Left colon (tissue), 2 donors: Measurements from ENCODE around the gene RUNX2. TPM values are rescaled to one million over a fixed set of nuclear protein-coding genes. Genes with fewer than 3 reads are reported as not detected.

Source experiments
- ATAC-seq: fragments of 200-7000 bp; cut with Tn5 transposase; one replicate; pipeline ENCODE4 v1.9.1; 2020; ENCODE audit warnings: mild to moderate bottlenecking, moderate library complexity
- DNase-seq, 2 donors: peaks; one replicate each; pipeline ENCODE4 v3.0.0-alpha.2; 2020
- intact Hi-C, 2 donors: fragments of 100-400 bp; cut with DNase I in 1 of 2; cut with micrococcal nuclease in 1 of 2; formaldehyde crosslinking; loops; one replicate each; pipeline versions ENCODE4 v1.11.2 to v1.14.0; 2022; cut with DNase I, micrococcal nuclease
- total RNA-seq, 2 donors: library from RNA; stranded (reverse); fragmentation: NEBNext Ultra II Directional; extraction: Animal tissue kit (Norgen Biotek cat#: 25700); gene quantifications; one replicate each; pipeline ENCODE4 v1.2.1, GENCODE V29; 2021
- donor health status: DM: no; HTN: no; CAD: no.
- donor health status: DM: yes; HTN: yes; CAD: no.

Gene RUNX2
- total RNA-seq, 2 donors from 2014 or later: 2.5 to 3.5 TPM

- DNase-seq: no peak
- no peak for ATAC-seq
- intact Hi-C loops: no loop called here
These were observed 286.6 kb downstream of the RUNX2 start for GRCh38 chr6:45614488-45615285.

DNA sequence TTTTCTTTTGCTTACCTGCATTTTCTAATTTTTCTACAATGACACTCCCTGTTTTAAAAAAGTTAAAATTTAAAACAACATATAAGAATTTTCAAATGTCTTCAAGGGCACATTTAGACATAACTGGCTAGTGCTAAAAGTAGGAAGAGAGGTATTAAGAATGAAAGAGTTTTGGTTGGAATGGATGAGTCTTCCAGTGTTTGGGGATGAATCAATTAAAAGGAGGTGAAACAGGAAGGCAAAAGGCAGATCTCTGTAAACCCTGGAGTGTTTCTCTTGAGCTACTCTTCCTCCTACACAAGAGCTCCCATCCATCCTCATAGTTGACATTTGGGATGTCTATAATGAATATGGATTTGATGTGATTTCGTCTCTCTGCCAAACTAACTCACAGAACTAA lies 288.1 kb downstream of the RUNX2 start:
- intact Hi-C loops: no loop called here
- ATAC-seq (no peak), DNase-seq (no peak)

GRCh38 chr6:45617441-45617840 lies 289.3 kb downstream of the RUNX2 start:
- ATAC-seq: no peak
- intact Hi-C loops: no loop called here
- no peak for DNase-seq

GRCh38 chr6:45618259-45618658 lies 290.1 kb downstream of the RUNX2 start:
- ATAC-seq (no peak), DNase-seq (no peak)
- intact Hi-C loops: no loop called here

- no peak for ATAC-seq
- intact Hi-C loops: no loop called here
- DNase-seq: no peak
These were observed 291.2 kb downstream of the RUNX2 start for GRCh38 chr6:45619211-45619760.

GRCh38 chr6:45619994-45620471 lies 291.9 kb downstream of the RUNX2 start:
- intact Hi-C loops: no loop called here
- DNase-seq (no peak), ATAC-seq (no peak)

DNA sequence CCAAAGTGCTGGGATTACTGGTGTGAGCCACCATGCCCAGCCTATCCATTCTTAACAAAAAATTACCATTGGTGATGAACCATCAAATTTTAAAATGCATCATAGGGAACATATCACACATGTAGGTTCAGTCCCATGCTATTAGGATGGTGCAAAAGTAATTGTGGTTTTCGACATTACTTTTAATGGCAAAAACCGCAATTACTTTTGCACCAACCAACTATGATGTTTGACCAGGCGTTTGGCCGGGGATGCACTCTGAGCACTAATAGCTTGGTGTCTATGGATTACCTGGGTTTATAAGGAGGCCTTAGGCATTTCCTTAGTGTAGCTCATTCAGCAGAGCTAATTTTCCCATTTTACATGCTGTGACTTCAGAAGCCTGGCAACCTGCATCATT lies 296.1 kb downstream of the RUNX2 start:
- intact Hi-C loops: no loop called here
- no peak for ATAC-seq

GRCh38 chr6:45625191-45625664 lies 297.1 kb downstream of the RUNX2 start:
- intact Hi-C loops: no loop called here
- no peak for ATAC-seq

More for the DNA sequence above, 296.1 kb downstream of the RUNX2 start:
- no peak for DNase-seq

DNA sequence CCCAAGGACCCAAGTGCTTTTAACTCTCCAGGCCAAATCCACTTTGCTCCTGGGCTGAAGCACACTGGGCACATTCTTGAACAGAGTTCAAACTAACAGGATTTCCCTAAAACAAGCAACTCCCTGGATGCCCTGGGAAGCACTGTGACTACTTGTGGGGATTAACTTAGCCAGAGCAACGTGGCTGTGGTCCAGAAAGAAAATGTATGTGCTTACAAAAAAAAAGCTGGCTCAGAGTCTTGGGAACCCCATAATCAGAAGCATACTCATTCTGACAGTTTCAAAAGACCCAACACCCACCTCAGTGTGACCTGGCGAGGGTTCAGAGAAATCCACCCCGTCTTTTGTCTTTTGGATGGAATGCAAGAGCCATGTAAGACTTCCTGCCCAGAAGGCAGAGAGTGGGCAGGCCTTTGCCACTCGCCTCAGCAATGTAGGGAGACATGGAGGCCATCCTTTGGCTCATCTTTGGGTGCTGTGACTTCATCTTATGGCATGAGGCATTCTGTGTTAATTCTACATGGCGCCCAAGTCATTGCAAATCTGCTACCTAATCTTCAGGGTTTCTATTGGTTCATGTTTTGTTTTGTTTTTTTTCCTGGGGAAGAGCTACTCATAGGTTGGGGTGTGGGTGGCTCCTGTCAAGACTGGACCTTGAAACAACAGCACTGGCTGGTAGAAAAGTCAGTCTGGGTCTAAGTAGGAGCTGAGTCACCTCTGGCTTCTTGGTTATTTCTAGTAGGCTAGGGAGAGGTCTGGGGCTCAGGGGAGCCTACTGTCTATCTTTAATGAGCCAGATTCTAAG lies 298.2 kb downstream of the RUNX2 start:
- ATAC-seq: no peak
- DNase-seq: no peak
- intact Hi-C loops: no loop called here

More at GRCh38 chr6:45625191-45625664, 297.1 kb downstream of the RUNX2 start:
- no peak for DNase-seq

DNA sequence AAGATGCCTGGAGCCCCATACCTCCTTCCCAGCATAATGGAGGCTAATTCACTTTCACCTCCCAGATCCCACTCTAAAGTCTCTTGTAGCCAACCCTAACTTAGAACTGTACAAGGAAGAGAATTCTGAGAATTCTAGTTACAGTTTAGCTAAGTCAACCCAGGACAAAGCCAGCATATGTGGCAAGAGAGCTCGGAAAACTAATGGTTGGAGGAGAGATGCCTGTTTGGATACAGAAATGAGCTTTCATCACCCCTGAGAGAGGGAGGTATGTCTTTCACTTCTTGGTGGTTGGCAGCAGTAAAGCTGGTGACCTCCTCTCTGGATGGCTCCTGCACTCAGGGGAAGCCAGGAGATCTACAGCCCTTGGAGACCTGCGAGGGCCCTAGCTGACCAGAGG lies 302.2 kb downstream of the RUNX2 start:
- intact Hi-C loops: no loop called here
- DNase-seq: no peak
- ATAC-seq: no peak

DNA sequence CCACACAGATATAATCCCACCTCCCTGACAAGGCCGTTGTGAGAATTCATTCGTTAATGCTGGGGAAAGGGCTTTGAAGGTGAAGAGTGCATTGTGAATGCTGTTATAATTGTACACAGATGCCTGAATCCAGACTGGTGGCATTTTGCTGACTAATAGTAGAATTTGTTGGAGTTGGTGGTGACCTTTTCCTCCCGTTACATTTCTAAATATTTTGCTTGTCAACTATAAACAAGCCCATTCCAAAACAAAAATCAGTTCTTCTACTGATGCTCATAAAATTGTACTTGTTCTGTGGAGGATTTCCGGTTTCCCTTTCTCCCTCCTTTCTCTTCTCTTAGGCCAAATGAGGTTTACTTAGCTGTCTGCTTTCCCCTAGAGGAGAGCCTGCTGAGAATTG lies 302.7 kb downstream of the RUNX2 start:
- ATAC-seq: no peak
- intact Hi-C loops: no loop called here
- no peak for DNase-seq

DNA sequence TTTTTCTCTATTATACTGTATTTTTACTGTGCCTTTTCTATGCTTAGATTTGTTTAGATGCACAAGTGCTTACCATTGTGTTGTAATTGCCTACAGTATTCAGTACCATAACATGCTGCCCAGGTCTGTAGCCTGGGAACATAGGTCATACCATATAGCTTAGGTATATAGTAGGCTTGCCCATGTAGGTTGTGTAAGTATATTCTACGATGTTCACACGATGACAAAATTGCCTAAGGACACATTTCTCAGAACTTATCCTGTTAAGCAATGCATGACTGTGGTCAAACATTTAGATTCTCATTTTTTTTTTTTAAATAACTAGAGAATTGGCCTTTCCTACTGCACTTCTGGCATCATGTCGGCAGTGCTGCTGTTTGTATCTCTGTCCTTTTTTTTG lies 303.3 kb downstream of the RUNX2 start:
- intact Hi-C loops: no loop called here
- DNase-seq: no peak
- no peak for ATAC-seq

- intact Hi-C loops: no loop called here
- DNase-seq (no peak), ATAC-seq (no peak)
These were observed 305.3 kb downstream of the RUNX2 start for GRCh38 chr6:45633272-45633908.

- DNase-seq: no peak
- intact Hi-C loops: no loop called here
- ATAC-seq: no peak
These were observed 306.1 kb downstream of the RUNX2 start for GRCh38 chr6:45634231-45634630.

DNA sequence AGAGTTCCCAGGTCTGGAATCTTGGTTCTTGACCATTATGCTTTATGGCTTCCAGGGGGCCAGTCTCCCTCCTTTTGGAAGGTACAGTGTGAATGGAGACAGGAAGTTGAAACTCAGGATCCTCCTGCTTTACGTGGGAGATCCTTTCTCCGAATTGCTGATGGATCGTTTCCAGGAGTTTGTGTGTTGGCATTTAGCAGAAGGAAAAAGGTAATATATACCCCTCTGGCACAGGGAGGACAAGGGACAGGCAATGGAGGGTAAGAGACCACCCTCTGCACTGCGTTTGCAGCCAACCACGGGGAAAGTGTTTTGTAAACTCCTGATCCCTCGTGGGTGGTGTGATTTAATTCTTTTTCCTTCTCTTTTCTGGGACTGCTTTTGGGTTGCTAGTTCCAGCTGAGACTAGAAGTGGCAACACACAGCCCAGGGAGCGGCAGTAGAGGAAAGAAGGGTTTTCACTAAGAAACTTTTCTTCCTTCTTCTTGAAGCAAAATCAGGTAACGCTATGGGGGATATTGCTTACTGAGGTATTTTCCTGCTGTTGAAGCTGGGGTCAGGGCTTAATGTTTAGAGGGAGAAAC lies 307.2 kb downstream of the RUNX2 start:
- DNase-seq (no peak), ATAC-seq (no peak)
- intact Hi-C loops: no loop called here

DNA sequence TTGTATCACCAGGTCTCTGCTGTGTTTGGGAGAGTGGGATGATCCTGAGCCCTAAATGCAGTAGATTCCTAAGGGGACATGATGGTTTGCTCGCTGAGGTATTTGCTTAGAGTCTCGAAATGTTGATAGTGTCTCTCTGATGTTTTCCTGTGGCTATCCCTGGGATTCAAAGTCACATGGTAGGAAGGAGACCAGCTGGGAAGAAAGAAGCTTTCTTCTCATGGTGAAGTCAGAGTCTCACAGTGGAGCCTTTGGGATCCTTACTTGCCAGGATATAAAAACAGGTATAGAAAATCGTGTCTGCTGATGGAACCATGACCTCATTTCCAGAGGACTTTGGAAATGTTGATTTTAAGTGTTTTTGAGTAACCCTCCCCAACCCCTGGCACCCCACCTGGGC lies 308.9 kb downstream of the RUNX2 start:
- ATAC-seq: no peak
- DNase-seq: no peak
- intact Hi-C loops: no loop called here

GRCh38 chr6:45637611-45638257 lies 309.6 kb downstream of the RUNX2 start:
- intact Hi-C loops: no loop called here
- peak; percentile 32 for ATAC-seq
- peak in 1 of 2 donors; percentile 72 for DNase-seq

DNA sequence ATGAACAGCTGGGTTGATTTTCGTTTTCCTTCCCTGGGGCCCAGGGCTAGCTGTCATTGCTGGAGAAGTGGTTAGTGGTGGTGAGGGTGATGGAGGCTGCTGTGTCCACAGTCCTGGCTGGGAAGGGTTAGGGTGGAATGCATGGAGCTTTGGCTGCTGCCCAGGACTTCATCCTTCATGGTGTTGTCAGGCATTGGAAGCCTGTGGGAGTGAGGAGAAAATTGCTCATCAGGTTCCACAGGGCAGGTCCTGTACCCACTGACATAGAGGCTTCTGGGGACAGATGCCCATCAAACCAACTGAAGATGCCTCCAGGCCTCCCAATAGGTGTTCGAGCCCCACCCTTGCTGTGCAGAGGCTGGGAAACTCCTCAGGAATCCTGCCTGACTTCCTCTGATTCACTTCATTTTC lies 312.0 kb downstream of the RUNX2 start:
- intact Hi-C loops: no loop called here
- ATAC-seq: no peak
- no peak for DNase-seq
